GM19238 (cell line): ENCODE measurements around the gene LUC7L3.
"Not testable (repeated sequence)": the region's sequence is repeated elsewhere in the genome, so short reads cannot be mapped to it uniquely, and the experiment has no call there.

Experiments
- DNase-seq: peaks from one replicate; pipeline ENCODE4 v3.0.0; 2011; ENCODE audit warnings: low spot score; ENCODE audit not compliant: insufficient read length

LUC7L3 gene

DNA sequence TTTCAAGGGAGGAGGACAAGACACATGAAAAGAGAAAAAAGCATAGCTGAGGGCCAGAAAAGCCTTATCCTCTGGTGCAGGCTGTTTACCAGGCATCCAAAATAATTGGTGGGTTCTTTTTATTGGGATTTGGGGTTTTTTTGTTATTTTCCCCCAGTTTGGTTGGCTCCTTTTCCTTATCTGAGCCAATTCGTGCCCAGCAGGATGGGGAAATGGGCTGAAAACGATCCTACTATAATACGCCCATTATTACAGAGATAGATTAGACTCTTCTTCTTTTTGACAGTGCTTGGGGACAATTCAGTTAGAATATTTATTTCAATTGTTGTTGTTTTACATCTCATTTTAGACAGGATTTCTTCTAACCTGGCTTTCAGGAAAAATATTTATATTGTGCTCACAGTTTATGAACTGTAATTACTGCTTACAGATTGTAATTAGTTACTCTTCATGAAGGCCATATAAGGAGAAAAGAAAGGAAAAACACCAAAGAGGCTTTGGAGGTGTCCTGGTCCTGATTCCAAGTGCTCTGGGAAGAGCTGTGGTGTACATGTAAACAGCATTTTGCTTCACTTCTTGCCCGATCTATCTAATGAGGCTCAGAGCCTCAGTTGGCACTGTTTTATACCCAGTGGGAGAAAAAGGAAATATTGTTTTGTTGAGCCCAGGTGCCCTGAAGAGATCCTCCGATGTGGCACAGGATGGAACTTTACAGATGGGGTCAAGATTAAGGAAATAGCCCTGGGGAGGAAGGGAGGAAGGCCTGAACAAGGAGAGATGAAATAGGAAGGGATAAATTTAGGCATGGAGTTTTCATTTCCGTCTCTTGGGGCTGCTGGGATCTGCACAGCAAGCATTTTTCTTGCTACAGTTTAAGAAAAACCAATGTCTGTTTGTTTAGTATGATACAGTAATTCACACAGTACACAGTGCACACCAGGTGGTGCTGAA lies 11.1 kb upstream of the LUC7L3 start:
- no peak for DNase-seq

DNA sequence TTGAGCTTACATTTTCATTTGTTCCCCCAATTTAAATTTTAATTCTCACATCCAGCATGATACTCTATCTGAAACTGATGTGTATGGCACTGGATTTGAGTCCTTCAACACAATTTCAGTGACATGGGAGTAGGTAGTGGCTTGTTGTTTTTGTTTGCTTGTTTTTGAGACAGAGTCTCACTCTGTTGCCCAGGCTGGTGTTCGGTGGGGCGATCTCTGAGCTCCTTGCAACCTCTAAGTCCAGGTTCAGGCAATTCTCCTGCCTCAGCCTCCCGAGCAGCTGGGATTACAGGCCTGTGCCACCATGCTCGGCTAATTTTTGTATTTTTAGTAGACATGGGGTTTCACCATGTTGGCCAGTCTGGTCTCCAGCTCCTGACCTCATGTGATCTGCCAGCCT lies 10.3 kb upstream of the LUC7L3 start:
- not testable (repeated sequence) for DNase-seq

DNA sequence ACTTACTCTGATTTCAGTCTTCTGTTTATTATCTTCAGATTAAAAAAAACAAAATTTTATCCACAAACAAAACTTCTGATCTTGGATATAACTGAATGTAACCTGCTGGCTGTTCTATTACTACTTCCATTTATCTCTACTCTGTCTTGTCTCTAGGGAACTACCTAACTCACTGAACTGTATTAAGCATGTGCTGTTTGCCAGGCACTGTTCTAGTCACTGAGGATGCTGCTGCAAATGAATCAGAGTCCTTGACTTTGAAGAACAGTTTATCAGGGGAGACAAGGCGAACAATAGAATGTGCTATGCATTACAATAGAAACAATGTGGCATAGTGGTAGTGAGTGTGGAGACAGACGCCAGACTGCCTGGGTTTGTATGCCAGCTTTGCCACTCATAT lies 9.4 kb upstream of the LUC7L3 start:
- no peak for DNase-seq

DNA sequence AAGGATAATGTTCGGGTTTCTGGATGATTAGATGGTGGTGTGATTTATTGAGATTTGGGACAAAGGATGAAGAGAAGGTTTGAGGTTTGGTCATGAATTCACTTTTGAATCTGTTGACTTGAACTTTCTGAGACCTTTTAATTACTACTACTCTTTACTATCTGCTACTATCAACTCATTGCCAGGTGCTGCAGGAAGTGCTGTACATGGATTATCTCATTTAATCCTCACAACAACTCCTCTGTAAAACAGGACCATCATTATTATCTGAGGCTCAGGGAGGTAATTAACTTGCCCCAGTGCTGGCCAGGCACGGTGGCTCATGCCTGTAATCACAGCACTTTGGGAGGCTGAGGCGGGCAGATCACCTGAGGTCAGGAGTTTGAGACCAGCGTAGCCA lies 8.8 kb upstream of the LUC7L3 start:
- no peak for DNase-seq

DNA sequence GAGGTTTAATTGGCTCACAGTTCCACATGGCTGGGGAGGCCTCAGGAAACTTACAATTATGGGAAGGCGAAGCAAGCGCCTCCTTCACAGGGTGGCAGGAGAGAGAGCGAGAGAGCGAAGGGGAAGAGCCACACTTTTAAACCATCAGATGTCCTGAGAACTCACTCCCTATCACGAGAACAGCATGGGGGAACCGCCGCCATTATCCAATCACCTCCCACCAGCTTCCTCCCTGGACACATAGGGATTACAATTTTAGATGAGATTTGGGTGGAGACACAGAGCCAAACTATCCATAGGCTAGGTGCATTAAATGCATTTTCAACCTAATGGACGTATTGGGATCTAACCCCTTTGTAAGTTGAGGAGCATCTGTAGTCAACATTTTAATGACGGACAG lies 6.8 kb upstream of the LUC7L3 start:
- DNase-seq = no peak

DNA sequence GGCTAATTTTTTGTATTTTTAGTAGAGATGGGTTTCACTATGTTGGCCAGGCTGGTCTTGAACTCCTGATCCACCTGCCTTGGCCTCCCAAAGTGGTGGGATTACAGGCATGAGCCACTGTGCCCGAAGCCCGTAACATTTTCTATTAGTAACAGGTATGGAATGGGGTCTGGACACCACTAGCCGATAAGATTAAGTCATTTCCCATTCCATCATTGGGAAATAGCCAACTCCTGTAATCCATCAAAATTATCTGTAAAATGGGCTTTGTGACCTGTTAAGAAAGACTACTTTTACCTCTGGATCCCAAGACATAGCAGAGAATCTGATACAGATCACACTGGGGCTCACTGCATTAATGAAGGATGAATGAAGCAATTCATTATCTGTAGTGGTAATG lies 3.9 kb upstream of the LUC7L3 start:
- no peak for DNase-seq

DNA sequence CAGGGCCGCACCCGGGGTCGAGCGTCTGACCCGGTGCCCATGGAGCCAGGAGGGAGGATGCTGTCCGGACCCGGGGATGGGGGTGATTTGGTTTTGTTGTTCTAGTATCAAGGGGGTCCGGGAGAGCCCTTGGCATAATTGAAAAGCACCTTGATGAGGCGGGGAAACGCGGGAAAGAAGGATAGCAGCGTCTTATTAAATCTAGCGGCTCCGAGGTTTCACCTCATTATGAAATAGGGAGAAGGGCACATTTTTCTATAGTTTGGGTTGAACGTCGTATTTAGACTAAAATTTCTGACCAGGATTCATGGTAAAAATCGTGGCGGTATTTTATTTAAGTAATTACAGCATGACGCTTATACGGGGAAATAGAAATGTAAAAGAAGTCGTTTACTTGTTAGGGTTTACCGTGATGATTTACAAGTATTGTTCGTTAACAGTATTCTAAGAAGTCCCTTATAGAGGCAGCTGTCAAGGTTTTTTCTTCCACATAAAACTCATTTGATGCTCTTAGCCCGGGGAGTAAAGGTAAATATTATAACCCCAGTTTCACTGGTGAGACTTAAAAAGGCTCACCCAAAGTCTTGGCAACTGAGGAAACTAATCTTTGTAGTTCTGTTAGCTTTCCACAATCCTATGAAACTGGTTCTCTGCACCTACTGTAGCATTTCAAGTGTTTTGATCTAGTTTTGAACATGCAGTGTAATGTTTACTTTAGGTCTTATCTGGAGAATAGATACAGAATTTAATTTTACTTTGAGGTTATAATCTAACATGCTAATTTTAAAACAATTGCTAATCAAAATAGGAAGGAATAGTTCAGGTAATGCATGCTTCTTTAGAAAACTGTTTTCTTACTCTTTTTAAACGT lies 756 bp downstream of the LUC7L3 start:
- no peak for DNase-seq

DNA sequence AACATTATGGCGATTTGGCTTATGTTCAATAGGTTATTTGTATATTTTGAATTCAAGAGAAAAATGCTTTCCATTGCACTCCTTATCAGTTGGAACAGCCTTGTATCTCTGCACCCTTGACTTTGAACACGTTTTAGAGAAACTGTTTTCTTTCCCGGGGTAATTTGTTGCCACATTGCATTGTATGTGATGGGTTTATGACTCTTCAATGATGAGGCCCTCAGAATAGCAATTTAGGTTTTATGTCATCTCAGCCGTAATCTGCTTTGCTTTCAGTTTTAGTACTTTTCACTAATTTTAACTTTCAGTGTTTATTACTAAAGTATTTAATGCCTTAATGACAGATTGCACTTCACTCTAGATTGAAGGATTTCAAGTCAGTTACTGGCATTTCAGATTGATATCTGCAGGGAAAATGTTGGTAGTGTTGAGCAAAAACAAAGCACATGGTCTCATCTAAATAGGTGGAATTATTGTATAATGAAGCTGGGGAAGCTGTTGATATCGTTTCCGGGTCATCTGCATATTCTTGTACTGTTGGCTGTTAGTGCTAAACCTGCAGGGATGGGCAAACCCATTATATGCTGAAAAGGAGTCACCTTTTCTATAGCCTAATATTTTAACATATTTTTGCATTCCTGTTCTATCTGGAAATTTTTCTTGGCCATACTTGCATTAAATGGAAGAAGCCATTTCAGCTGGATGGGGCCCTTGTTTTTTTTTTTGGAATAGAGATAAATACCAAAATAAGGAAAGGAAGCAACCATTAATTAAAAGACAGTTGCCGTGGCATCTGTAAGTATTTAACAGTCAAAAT lies 2.0 kb downstream of the LUC7L3 start:
- DNase-seq = no peak

DNA sequence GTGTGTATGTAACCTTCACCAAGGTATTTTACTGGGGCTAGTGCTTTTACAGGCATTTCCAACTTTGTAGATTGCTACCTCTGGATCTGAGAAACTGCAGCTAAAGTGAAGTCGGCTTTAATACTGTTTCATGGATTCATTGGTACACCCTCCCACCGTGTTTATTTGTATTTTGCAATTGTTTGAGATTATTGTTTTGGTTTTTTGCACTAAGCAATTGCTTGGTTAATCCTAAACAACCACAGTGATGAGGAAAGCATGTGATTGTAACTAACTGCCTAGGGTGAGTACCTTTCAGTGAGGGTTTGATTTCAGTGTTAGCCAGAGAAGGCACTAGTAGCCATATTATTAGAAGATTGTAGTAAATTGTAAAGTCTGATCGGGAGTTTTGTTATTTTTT lies 3.3 kb downstream of the LUC7L3 start:
- no peak for DNase-seq

DNA sequence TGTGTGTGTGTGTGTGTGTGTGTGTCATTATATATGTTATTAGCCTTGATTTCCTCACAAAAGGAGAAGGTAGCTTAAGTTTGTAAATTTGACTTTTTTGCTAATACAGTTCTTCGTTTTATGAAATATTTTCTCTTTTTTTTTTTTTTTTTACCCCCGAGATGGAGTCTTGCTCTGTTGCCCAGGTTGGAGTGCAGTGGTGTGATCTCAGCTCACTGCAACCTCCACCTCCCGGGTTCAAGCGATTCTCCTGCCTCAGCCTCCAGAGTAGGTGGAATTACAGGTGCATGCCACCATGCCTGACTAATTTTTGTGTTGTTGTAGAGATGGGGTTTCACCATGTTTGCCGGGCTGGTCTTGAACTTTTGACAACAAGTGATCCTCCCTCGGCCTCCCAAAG lies 5.2 kb downstream of the LUC7L3 start:
- DNase-seq = not testable (repeated sequence)

DNA sequence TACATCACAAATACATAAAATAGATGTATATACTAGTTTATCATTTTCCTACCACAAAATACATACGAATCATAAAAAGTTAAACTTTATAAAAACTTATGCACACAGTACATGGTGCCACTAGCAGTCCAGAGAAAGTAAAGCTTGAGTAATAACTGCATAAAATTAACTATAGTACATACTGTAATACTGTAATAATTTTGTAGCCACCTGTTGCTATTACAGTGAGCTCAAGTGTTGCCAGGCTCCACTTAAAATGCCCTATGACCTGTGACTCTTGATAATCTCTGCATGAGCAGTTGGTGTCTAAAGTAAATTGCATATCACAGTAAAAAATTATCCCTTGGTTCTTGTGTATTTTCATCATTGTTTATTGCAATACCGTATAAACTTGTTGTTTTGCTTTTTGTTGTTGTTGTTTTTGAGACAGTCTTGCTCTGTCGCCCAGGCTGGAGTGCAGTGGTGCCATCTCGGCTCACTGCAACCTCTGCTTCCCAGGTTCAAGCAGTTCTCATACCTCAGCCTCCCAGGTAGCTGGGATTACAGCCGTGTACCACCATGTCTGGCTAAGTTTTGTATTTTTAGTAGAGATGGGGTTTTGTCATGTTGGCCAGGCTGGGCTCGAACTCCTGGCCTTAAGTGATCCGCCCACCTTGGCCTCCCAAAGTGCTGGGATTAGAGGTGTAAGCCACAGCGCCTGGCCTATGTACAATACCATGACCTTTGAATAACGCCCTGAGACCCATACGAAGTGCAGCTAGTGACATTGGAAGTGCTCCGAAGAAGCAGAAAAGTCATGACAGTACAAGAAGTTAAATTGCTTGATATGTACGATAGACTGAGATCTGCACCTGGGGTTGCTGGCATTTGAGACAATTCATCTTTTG lies 6.6 kb downstream of the LUC7L3 start:
- DNase-seq = no peak

DNA sequence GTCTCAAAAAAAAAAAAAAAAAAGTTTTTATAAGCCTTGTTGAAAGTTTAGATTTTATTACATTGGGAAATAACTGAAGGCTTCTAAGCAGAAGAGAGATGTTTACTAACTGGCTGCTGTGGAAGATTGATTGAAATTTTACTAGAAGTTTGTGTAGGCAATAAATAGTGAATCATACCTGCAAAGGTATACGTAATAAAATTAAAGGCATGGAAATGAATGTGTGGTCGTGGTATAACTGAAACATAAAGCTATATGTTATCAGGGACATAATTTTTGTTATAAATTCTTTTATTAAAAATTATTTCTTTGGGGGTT lies 8.7 kb downstream of the LUC7L3 start:
- no peak for DNase-seq

DNA sequence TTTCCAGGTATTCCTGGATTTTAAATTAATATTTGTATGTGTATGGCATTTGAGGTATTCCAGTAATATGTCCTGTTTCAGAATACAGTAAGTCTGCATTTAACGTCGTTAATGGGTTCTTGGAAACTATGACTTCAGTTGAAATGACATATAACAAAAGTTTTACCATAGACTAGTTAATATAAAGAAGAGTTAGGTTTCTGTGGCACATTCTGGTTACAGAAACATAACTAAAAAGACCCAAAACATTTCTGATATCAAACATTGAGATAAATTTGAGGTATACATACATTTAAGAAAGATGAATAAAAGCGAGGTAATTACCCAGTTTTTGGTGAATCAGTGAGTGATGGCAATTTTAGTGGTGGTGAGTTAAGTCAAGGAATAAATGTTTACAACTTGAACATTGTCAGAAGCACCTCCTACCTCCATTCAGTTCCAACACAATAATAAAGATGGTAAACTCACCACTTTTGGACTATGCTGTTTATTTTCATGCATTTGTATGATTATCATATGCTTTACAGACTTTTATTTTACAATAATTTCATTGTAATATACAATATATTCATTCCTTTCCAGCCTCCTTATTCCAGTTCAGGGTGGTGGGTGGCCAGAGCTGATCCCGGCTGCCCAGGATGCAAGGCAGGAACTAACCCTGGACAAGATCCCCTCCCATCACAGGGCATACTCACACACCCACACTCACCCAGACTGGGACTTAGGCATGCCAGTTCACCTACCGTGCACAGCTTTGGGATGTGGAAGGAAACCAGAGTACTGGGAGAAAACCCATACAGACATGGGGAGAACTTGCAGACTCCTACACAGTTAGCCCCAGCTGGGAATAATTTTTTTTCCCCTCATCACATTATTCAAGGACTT lies 9.7 kb downstream of the LUC7L3 start:
- no peak for DNase-seq

DNA sequence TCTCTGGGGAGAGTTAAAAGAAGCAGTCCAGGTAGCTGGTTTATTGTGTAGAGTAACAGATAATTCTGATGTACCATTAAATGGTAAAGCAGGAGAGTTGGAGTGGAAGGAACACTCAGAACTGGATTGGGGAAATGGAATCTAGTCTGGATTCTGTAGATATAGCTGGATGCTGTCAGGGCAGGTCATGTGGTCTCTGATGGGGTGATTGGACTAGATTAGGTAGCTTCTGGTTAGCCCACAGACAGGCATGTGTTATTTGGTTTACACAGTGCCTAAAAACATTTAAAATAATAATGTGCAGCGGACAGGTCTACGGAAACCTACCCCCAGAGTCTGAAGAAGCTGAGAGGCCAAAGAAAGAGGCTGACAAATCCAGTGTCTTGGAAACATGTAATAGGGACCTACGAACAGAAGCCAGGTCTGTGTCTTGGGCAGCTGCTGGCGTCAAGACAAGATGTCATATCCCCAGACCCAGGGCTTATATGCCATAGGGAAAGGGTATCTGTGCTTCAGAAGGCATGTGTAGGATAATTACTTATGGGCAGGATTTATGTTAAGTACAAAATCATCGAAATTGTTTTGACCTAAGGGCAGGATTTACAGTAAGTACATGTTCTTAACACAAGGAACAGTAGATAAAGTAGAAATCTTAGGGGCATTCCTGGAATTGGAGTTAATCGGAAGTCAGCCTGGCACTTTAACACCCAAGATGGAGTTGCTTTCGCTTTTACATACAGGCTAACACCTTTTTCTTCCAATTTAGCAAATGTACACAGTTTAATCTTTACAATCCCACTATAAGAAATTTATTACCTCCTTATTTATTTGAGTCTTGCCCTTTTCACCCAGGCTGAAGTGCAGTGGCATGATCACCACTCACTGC lies 12.4 kb downstream of the LUC7L3 start:
- DNase-seq = no peak

DNA sequence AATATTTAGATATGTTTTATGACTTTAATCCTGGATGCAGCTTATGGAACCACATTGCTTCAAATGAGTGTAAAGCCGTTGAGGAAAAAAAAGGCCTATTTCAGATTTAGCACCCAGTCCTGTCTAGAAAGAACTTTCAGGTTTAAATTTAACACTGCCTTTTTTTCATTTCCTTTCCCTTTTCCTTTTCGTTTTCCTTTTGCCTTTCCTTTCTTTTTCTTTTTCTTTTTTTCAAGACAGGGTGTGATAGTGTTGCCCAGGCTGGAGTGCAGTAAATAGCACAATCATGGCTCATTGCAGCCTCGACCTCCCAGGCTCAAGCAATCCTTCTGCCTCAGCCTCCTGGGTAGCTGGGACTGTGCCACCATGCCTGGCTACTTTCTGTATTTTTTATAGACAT lies 15.9 kb downstream of the LUC7L3 start:
- no peak for DNase-seq

DNA sequence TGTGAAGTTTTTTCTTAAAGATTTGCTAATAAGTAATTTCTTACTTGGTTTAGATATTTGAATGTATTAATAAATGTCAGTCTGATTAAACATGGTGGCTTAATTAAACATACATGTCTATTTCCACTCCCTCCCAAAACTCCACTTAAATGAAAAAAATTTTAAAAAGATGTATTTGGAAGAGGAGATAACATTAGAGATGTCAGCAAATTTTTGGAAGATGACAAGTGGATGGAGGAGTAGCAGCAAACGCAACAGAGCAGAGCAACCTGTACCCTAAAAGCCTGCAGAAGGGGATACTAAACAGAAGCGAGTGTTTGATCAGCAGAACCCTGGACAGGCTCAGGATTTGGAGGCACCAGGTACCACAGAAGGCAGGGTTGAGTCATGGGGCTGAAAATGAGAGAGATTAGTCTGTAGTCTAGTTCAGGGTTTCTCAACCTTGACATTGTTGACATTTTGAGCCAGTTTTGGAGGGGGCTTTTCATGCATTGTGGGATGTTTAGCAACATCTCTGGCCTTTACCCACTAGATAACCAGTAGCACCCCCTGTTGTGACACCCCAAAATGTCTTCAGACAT lies 17.8 kb downstream of the LUC7L3 start:
- DNase-seq = no peak

DNA sequence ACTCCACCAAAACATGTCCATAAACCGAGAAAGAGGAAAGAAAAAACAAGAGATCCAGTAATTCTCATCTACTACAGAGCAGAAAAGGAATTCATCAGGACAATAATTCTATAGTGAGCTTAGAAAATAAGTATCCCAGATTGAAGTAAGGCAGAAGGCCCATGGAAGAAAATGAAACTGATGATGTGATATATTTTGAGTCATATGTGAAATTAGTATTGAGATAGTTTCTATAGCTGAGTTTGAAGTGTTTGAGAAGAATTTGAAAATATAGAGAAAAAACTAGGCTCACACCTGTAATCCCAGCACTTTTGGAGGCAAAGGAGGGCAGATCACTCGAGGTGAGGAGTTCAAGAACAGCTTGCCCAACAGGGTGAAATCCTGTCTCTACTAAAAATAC lies 19.7 kb downstream of the LUC7L3 start:
- no peak for DNase-seq

DNA sequence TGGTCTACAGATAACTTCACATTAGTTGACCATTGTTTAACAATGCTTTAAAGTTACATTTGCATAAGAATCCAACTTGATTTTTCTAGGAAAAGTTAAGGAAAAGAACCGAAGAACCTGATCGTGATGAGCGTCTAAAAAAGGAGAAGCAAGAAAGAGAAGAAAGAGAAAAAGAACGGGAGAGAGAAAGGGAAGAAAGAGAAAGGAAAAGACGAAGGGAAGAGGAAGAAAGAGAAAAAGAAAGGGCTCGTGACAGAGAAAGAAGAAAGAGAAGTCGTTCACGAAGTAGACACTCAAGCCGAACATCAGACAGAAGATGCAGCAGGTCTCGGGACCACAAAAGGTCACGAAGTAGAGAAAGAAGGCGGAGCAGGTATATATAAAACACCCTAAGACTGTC lies 26.2 kb downstream of the LUC7L3 start:
- no peak for DNase-seq
